A549 treated with DMSO at 1 μM for 4 hours (cell line): ENCODE results near the gene LACTBL1. TPM values are rescaled to one million over a fixed set of nuclear protein-coding genes. Genes with fewer than 3 reads are reported as not detected.

Experiments used
- total RNA-seq: library from RNA; stranded (reverse); fragments of 200-300 nt; extraction: Qiagen RNA extraction; gene quantifications from 5 replicates; pipeline ENCODE4 v1.2.3, GENCODE V29; 2022; ENCODE audit warnings: low read depth

The LACTBL1 gene, protein sequence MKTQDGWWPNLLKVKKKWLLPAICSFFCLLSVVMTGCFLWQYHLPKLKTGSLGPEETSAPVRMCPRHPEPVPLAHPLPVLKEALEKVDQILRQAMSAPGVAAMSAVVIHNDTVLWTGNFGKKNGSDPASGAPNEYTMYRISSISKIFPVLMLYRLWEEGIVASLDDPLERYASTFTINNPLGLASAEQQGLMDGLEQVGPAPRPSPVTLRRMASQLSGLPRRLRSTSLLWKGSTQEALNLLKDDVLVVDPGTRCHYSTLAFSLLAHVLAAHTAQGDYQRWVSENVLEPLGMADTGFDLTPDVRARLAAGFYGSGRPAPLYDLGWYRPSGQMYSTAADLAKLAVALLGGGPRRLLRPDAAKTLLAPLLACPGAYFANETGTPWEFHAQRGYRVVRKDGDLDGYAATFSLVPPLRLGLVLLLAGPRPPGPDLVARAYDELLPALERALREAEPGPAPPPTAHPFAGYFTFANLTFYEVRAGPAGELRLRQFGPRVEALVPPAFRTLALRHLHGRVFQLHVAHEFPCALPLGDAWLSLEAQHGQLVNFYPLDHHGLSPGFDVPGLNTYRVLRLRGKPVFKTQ
- total RNA-seq = not detected in 5 replicates

DNA sequence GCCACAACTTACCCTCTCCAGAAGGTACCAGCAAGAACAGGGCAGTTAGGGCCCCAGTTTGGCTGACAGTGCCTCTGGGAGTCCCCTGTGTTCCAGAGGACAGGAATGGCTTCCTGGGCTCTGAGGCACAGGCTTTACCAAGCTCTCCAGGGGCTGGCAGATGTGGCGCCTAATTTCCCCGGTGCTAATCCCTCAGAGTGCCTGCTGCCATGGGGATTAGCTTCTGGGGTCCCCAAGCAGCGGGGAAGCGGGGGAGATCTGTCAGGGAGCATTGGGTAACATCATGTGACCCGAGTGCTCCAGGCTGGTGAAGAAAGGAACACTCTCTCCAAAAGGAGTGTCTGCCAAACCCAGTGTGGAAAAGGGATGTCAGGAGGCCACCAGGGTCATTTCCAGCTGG lies at the start of gene LACTBL1:
TSS of gene LACTBL1 (minus strand) at position 107 of the 400 bp plus-strand sequence. CDS start 550 bp downstream, outside the sequence.

DNA sequence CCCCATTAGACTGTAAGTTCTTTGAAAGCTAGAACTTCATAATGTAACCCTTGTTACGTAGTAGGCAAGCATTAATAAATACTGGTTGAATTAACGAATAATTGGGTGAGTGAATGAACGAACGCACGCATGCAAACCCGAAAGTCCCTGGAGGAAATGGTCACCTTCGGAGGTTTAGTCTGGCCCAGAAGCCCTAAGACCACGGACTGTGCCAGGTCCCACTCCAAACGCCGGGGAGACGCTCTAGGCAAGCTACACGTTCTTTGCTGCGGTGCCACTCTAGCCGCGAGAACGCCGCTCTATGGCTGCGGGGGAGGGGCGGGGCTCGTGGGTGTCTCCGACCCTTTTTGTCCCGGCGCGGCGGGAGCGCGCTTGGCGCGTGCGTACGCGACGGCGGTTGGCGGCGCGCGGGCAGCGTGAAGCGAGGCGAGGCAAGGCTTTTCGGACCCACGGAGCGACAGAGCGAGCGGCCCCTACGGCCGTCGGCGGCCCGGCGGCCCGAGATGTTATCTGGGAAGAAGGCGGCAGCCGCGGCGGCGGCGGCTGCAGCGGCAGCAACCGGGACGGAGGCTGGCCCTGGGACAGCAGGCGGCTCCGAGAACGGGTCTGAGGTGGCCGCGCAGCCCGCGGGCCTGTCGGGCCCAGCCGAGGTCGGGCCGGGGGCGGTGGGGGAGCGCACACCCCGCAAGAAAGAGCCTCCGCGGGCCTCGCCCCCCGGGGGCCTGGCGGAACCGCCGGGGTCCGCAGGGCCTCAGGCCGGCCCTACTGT lies 46.6 kb upstream of the LACTBL1 start, which contains the start of gene KDM1A:
TSS of gene KDM1A (plus strand) at position 375 of the 769 bp plus-strand sequence. CDS start at position 504, 129 bp downstream.

Other genes starting within 250 kb of the LACTBL1 start
- gene TEX46, start 43.0 kb upstream of the LACTBL1 start, total RNA-seq = not detected in 5 replicates
- gene KDM1A, start 46.6 kb upstream of the LACTBL1 start, total RNA-seq = 74.8 to 80.8 TPM (median 76.8 TPM) in 5 replicates
- 20.7 to 29.3 TPM (median 25.8 TPM) in 5 replicates for gene LUZP1, start 196.0 kb upstream of the LACTBL1 start, total RNA-seq
- gene HTR1D, start 244.6 kb upstream of the LACTBL1 start, total RNA-seq = 11.2 to 14.7 TPM (median 12.9 TPM) in 5 replicates